Parathyroid adenoma (tissue), 2 donors: ENCODE data around the gene SMARCD1.
A peak's percentile ranks its signal among the peaks of the same experiment; 100 is the strongest.
"Not testable (repeated sequence)": the region's sequence is repeated elsewhere in the genome, so short reads cannot be mapped to it uniquely, and the experiment has no call there.

Experiments
- H2AFZ ChIP-seq: fragments of 300-600 bp; sonication (generic); one replicate; pipeline ENCODE4 v1.7.0; 2017; ENCODE audit warnings: antibody characterized with exemption, mild to moderate bottlenecking
- H3K27ac ChIP-seq: fragments of 300-600 bp; sonication (generic); one replicate; pipeline ENCODE4 v1.7.0; 2017
- H3K27me3 ChIP-seq: fragments of 300-600 bp; sonication (generic); one replicate; pipeline ENCODE4 v1.7.0; 2017; ENCODE audit warnings: low read length; ENCODE audit not compliant: control insufficient read depth, insufficient read depth
- H3K36me3 ChIP-seq: fragments of 300-600 bp; sonication (generic); one replicate; pipeline ENCODE4 v1.7.0; 2017; ENCODE audit warnings: low read length; ENCODE audit not compliant: control insufficient read depth, insufficient read depth
- H3K4me1 ChIP-seq: fragments of 300-600 bp; sonication (generic); one replicate; pipeline ENCODE4 v1.7.0; 2017; ENCODE audit warnings: control low read depth
- H3K4me2 ChIP-seq: fragments of 300-600 bp; sonication (generic); one replicate; pipeline ENCODE4 v1.7.0; 2017; ENCODE audit warnings: low read length
- H3K4me3 ChIP-seq: fragments of 300-600 bp; sonication (generic); one replicate; pipeline ENCODE4 v1.7.0; 2017; ENCODE audit warnings: low read depth, low read length
- H3K79me2 ChIP-seq: fragments of 300-600 bp; sonication (generic); one replicate; pipeline ENCODE4 v1.7.0; 2017; ENCODE audit warnings: control low read depth
- H3K9ac ChIP-seq: fragments of 300-600 bp; sonication (generic); one replicate; pipeline ENCODE4 v1.7.0; 2017; ENCODE audit warnings: mild to moderate bottlenecking
- H3K9me3 ChIP-seq: fragments of 300-600 bp; sonication (generic); one replicate; pipeline ENCODE4 v1.7.0; 2017; ENCODE audit warnings: low read length; ENCODE audit not compliant: control insufficient read depth
- CTCF ChIP-seq: fragments of 300-600 bp; sonication (generic); IDR thresholded peaks from one replicate; pipeline ENCODE4 v1.7.0; 2017; ENCODE audit warnings: antibody characterized with exemption, mild to moderate bottlenecking
- donor health status: primary hyperparathyroidism.

Gene SMARCD1

GRCh38 chr12:50083301-50083700, 1.8 kb upstream of the SMARCD1 start:
- Histone ChIP-seq H3K9me3 (no peaks in the 10 kb centered on the region), H3K9ac (no peak overlapping the region), H3K4me3 (no peak overlapping the region), H3K4me2 (no peak overlapping the region), H3K36me3 (no peaks in the 10 kb centered on the region), H3K79me2 (peaks cover 5% of the 10 kb centered on the region), H3K27me3 (no peaks in the 10 kb centered on the region), H2AFZ (peak overlapping the region; percentile 5), H3K27ac (no peak overlapping the region), H3K4me1 (peaks cover 11% of the 10 kb centered on the region)
- TF ChIP-seq CTCF, result no peak

- peak overlapping the region; percentile 93 for H3K27ac ChIP-seq
- not testable (repeated sequence) for H3K9me3 ChIP-seq, H3K79me2 ChIP-seq, H3K36me3 ChIP-seq, H3K27me3 ChIP-seq
- peaks cover 11% of the 10 kb centered on the region for H3K4me1 ChIP-seq
- peak overlapping the region; percentile 68 for H3K9ac ChIP-seq
- H3K4me2 ChIP-seq, result peak overlapping the region; percentile 73
- H2AFZ ChIP-seq, result peak overlapping the region; percentile 84
- peak overlapping the region; percentile 79 for H3K4me3 ChIP-seq
These were observed 750 bp upstream of the SMARCD1 start for GRCh38 chr12:50084409-50084774.

- Histone ChIP-seq H3K79me2 (peaks cover 7% of the 10 kb centered on the region), H3K27me3 (no peaks in the 10 kb centered on the region), H3K36me3 (no peaks in the 10 kb centered on the region), H3K4me2 (peak overlapping the region; percentile 73), H3K27ac (peak overlapping the region; percentile 93), H3K4me3 (peak overlapping the region; percentile 79), H3K9ac (no peak overlapping the region), H3K9me3 (no peaks in the 10 kb centered on the region), H3K4me1 (peaks cover 11% of the 10 kb centered on the region), H2AFZ (peak overlapping the region; percentile 84)
- no peak for TF ChIP-seq CTCF
These were observed 502 bp downstream of the SMARCD1 start for GRCh38 chr12:50085615-50086072.

GRCh38 chr12:50086148-50086547, 1.0 kb downstream of the SMARCD1 start:
- peak overlapping the region; percentile 79 for H3K4me3 ChIP-seq
- no peak for TF ChIP-seq CTCF
- no peaks in the 10 kb centered on the region for H3K36me3 ChIP-seq
- peaks cover 7% of the 10 kb centered on the region for H3K79me2 ChIP-seq
- H2AFZ ChIP-seq, result peak overlapping the region; percentile 84
- H3K27me3 ChIP-seq, result no peaks in the 10 kb centered on the region
- H3K4me2 ChIP-seq, result peak overlapping the region; percentile 73
- peak overlapping the region; percentile 93 for H3K27ac ChIP-seq
- H3K9me3 ChIP-seq, result no peaks in the 10 kb centered on the region
- H3K9ac ChIP-seq, result no peak overlapping the region
- peaks cover 11% of the 10 kb centered on the region for H3K4me1 ChIP-seq

GRCh38 chr12:50087151-50087550, 2.0 kb downstream of the SMARCD1 start:
- H3K4me2 ChIP-seq, result no peak overlapping the region
- H3K9me3 ChIP-seq, result no peaks in the 10 kb centered on the region
- H3K79me2 ChIP-seq, result peaks cover 9% of the 10 kb centered on the region
- no peaks in the 10 kb centered on the region for H3K36me3 ChIP-seq
- H3K27me3 ChIP-seq, result no peaks in the 10 kb centered on the region
- no peak overlapping the region for H3K9ac ChIP-seq
- H2AFZ ChIP-seq, result no peak overlapping the region
- no peak overlapping the region for H3K4me3 ChIP-seq
- H3K4me1 ChIP-seq, result peaks cover 11% of the 10 kb centered on the region
- H3K27ac ChIP-seq, result peak overlapping the region; percentile 93
- no peak for TF ChIP-seq CTCF
